Activated naive CD4-positive, alpha-beta T cell treated with anti-CD3 and anti-CD28 coated beads for 36 hours (primary cell): ENCODE data around the gene GABBR2. TPM values are rescaled to one million over a fixed set of nuclear protein-coding genes. Genes with fewer than 3 reads are reported as not detected.

Experiments used
- CTCF ChIA-PET: fragments of 350-600 bp; sonication (Branson Sonifier 250); formaldehyde crosslinking; loops from one replicate; lab custom pipeline; 2021; ENCODE audit warnings: antibody characterized with exemption; lab: Charles Lee
- DNase-seq: peaks from one replicate; pipeline ENCODE4 v3.0.0-alpha.2; 2020
- H3K27ac Mint-ChIP-seq: one replicate; pipeline ENCODE4 v1.8.0; 2021; ENCODE audit warnings: mild to moderate bottlenecking, mixed read lengths
- H3K27me3 Mint-ChIP-seq: one replicate; pipeline ENCODE4 v1.8.0; 2021; ENCODE audit warnings: low read depth, mixed read lengths
- H3K36me3 Mint-ChIP-seq: one replicate; pipeline ENCODE4 v1.8.0; 2021; ENCODE audit warnings: low read depth, mixed read lengths
- H3K4me1 Mint-ChIP-seq: one replicate; pipeline ENCODE4 v1.8.0; 2021; ENCODE audit warnings: low read depth, mixed read lengths
- H3K4me3 Mint-ChIP-seq: one replicate; pipeline ENCODE4 v1.8.0; 2021; ENCODE audit warnings: mild to moderate bottlenecking, moderate library complexity, mixed read lengths
- H3K9me3 Mint-ChIP-seq: one replicate; pipeline ENCODE4 v1.8.0; 2021; ENCODE audit warnings: mixed read lengths
- intact Hi-C: fragments of 100-400 bp; cut with micrococcal nuclease; formaldehyde crosslinking; loops from one replicate; pipeline ENCODE4 v1.15.1; 2023
- total RNA-seq, 2 experiments: library from RNA; stranded (reverse); gene quantifications; one replicate each; pipeline ENCODE4 v1.2.3, GENCODE V29; 2021

Gene GABBR2
- total RNA-seq, 2 experiments from 2014 or later: not detected

- Mint-ChIP-seq H3K36me3 (no peaks in the 10 kb centered on the region), H3K27ac (no peak overlapping the region), H3K27me3 (peaks cover 2% of the 10 kb centered on the region), H3K9me3 (no peaks in the 10 kb centered on the region), H3K4me1 (peaks cover 10% of the 10 kb centered on the region), H3K4me3 (no peak overlapping the region)
- DNase-seq: no peak
- intact Hi-C loops: loop anchor here (5.0 kb wide), 3 partner anchors 352 to 627 kb away; partner anchors contain the start of genes ANKS6, NCBP1 and TSTD2
- CTCF ChIA-PET: interaction anchor here (0.5 to 2.1 kb wide), 9 partner anchors 19 to 501 kb away, joined by 3 to 10 read pairs (median 4); no protein-coding TSS in a partner anchor
Measured at GRCh38 chr9:98259791-98260190, 448.9 kb downstream of the GABBR2 start.

- peaks cover 2% of the 10 kb centered on the region for H3K27me3 Mint-ChIP-seq
- H3K4me1 Mint-ChIP-seq: peaks cover 25% of the 10 kb centered on the region
- CTCF ChIA-PET: interaction anchor here (0.7 to 3.0 kb wide), 15 partner anchors 15 to 333 kb away, joined by 3 to 14 read pairs (median 4); partner anchors contain the start of genes ANP32B and TRMO
- DNase-seq: peak; percentile 49
- intact Hi-C loops: loop anchor here (1.0 to 5.0 kb wide), 5 partner anchors 200 to 624 kb away; partner anchors contain the start of genes ANKS6, NANS, NCBP1 and TSTD2
- peak overlapping the region; percentile 97 for H3K27ac Mint-ChIP-seq
- H3K4me3 Mint-ChIP-seq: peak overlapping the region; percentile 86
- no peaks in the 10 kb centered on the region for H3K36me3 Mint-ChIP-seq
- no peaks in the 10 kb centered on the region for H3K9me3 Mint-ChIP-seq
Measured at GRCh38 chr9:98256756-98257155, 452.0 kb downstream of the GABBR2 start.

- intact Hi-C loops: loop anchor here (1.0 to 5.0 kb wide), 11 partner anchors 51 to 623 kb away; partner anchors contain the start of genes ANKS6, ANP32B, CORO2A and NANS
- peak within 1 kb of the TSS; percentile 86 for H3K4me3 Mint-ChIP-seq
- peak within 1 kb of the TSS; percentile 97 for H3K27ac Mint-ChIP-seq
- CTCF ChIA-PET: interaction anchor here (0.6 to 3.0 kb wide), 15 partner anchors 9 to 332 kb away, joined by 3 to 14 read pairs (median 6); partner anchors contain the start of genes ANP32B, CORO2A and TRMO
- no peaks in the 10 kb centered on the region for H3K9me3 Mint-ChIP-seq
- H3K4me1 Mint-ChIP-seq: peaks cover 25% of the 10 kb centered on the region
- H3K27me3 Mint-ChIP-seq: peaks cover 2% of the 10 kb centered on the region
- peak; percentile 98 for DNase-seq
- H3K36me3 Mint-ChIP-seq: no peaks in the 10 kb centered on the region
Measured at GRCh38 chr9:98255578-98256296, 453.0 kb downstream of the GABBR2 start, which contains the start of gene TBC1D2. TBC1D2 (minus strand) TSS chr9:98255649; CDS start chr9:98255541, 108 bp downstream.

- Mint-ChIP-seq H3K27me3 (peaks cover 2% of the 10 kb centered on the region), H3K4me1 (peaks cover 25% of the 10 kb centered on the region), H3K9me3 (no peaks in the 10 kb centered on the region), H3K36me3 (no peaks in the 10 kb centered on the region), H3K4me3 (peak overlapping the region; percentile 86), H3K27ac (no peak overlapping the region)
- CTCF ChIA-PET: interaction anchor here (1.0 to 3.0 kb wide), 9 partner anchors 9 to 332 kb away, joined by 3 to 14 read pairs (median 6); partner anchors contain the start of genes CORO2A and TRMO
- intact Hi-C loops: loop anchor here (1.0 to 5.0 kb wide), 9 partner anchors 50 to 623 kb away; partner anchors contain the start of genes ANKS6, ANP32B, CORO2A and NCBP1
- DNase-seq: peak; percentile 50
Measured at GRCh38 chr9:98255061-98255577, 453.6 kb downstream of the GABBR2 start.

GRCh38 chr9:98254228-98255060, 454.3 kb downstream of the GABBR2 start:
- Mint-ChIP-seq H3K27ac (no peak overlapping the region), H3K9me3 (no peaks in the 10 kb centered on the region)
- CTCF ChIA-PET: interaction anchor here (1.5 to 2.4 kb wide), 3 partner anchors 9 to 180 kb away, joined by 6 to 12 read pairs (median 6); partner anchors contain the start of gene CORO2A

GRCh38 chr9:98253565-98253964, 455.2 kb downstream of the GABBR2 start:
- Mint-ChIP-seq H3K36me3 (no peaks in the 10 kb centered on the region), H3K4me3 (no peak overlapping the region), H3K4me1 (peaks cover 31% of the 10 kb centered on the region), H3K27ac (no peak overlapping the region), H3K27me3 (peaks cover 2% of the 10 kb centered on the region), H3K9me3 (no peaks in the 10 kb centered on the region)
- no peak for DNase-seq
- intact Hi-C loops: no loop called here
- CTCF ChIA-PET: interaction anchor here (1.6 kb wide), 1 partner anchor 10 kb away, joined by 6 read pairs; no protein-coding TSS in a partner anchor

More at GRCh38 chr9:98254228-98255060, 454.3 kb downstream of the GABBR2 start:
- peak overlapping the region; percentile 86 for H3K4me3 Mint-ChIP-seq
- H3K4me1 Mint-ChIP-seq: peaks cover 25% of the 10 kb centered on the region
- no peak for DNase-seq
- peaks cover 2% of the 10 kb centered on the region for H3K27me3 Mint-ChIP-seq
- intact Hi-C loops: loop anchor here (1.0 to 5.0 kb wide), 9 partner anchors 50 to 622 kb away; partner anchors contain the start of genes ANKS6, ANP32B, CORO2A and NCBP1
- H3K36me3 Mint-ChIP-seq: no peaks in the 10 kb centered on the region

GRCh38 chr9:98251551-98251950, 457.2 kb downstream of the GABBR2 start:
- DNase-seq: no peak
- Mint-ChIP-seq H3K27ac (no peak overlapping the region), H3K9me3 (no peaks in the 10 kb centered on the region), H3K27me3 (peaks cover 2% of the 10 kb centered on the region), H3K4me3 (no peak overlapping the region), H3K4me1 (peaks cover 29% of the 10 kb centered on the region), H3K36me3 (no peaks in the 10 kb centered on the region)
- CTCF ChIA-PET: no interaction called here
- intact Hi-C loops: no loop called here

GRCh38 chr9:98249771-98250170, 459.0 kb downstream of the GABBR2 start:
- no peak for DNase-seq
- no peak overlapping the region for H3K27ac Mint-ChIP-seq
- no peak overlapping the region for H3K4me3 Mint-ChIP-seq
- no peaks in the 10 kb centered on the region for H3K9me3 Mint-ChIP-seq
- peaks cover 25% of the 10 kb centered on the region for H3K4me1 Mint-ChIP-seq
- no peaks in the 10 kb centered on the region for H3K27me3 Mint-ChIP-seq
- intact Hi-C loops: no loop called here
- no peaks in the 10 kb centered on the region for H3K36me3 Mint-ChIP-seq
- CTCF ChIA-PET: no interaction called here

GRCh38 chr9:98248737-98249474, 459.8 kb downstream of the GABBR2 start:
- CTCF ChIA-PET: no interaction called here

GRCh38 chr9:98247831-98248657, 460.7 kb downstream of the GABBR2 start:
- no peaks in the 10 kb centered on the region for H3K36me3 Mint-ChIP-seq
- H3K27me3 Mint-ChIP-seq: no peaks in the 10 kb centered on the region
- DNase-seq: no peak
- H3K27ac Mint-ChIP-seq: no peak overlapping the region
- no peak overlapping the region for H3K4me3 Mint-ChIP-seq
- intact Hi-C loops: no loop called here
- peaks cover 11% of the 10 kb centered on the region for H3K4me1 Mint-ChIP-seq
- CTCF ChIA-PET: no interaction called here
- H3K9me3 Mint-ChIP-seq: no peaks in the 10 kb centered on the region

More at GRCh38 chr9:98248737-98249474, 459.8 kb downstream of the GABBR2 start:
- Mint-ChIP-seq H3K9me3 (no peaks in the 10 kb centered on the region), H3K36me3 (no peaks in the 10 kb centered on the region), H3K4me1 (peaks cover 17% of the 10 kb centered on the region), H3K27me3 (no peaks in the 10 kb centered on the region), H3K27ac (no peak overlapping the region), H3K4me3 (no peak overlapping the region)
- DNase-seq: peak; percentile 54
- intact Hi-C loops: no loop called here
